GM21515 (cell line): ENCODE results near the gene MRGPRD.

Source experiments
- ATAC-seq: cut with Tn5 transposase; IDR thresholded peaks from one replicate; pipeline ENCODE4 v1.9.1; 2021; ENCODE audit not compliant: unreplicated experiment

Gene MRGPRD

DNA sequence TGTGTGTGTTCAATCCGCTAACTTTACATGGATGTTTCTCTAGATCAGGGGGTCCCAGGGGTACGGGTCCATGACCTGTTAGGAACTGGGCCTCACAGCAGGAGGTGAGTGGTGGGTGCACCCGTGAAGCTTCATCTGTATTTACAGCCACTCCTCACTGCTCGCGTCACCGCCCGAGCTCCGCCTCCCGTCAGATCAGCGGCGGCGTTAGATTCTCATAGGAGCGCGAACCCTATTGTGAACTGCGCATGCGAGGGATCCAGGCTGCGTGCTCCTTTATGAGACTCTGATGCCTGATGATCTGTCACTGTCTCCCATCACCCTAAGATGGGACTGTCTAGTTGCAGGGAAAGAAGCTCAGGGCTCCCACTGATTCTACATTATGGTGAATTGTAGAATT lies 31.9 kb downstream of the MRGPRD start:
- no peak for ATAC-seq

DNA sequence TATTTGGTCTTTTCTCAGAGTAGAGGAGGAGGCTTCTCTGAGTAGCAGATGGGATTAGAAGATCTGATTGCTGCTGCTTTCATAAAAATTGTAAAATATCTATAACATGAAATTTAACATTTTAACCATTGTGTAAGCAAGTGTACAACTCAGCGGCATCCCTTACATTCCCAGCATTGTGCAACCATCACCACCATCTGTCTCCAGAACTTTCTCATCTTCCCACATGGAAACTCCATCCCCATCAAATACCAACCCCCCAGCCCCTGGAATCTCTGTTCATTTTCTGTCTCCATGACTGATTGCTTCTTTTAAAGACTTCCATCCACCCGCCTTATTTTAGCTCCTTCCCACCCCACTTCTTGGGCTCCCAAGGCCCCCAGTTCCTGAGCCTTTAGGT lies 32.3 kb downstream of the MRGPRD start:
- no peak for ATAC-seq

DNA sequence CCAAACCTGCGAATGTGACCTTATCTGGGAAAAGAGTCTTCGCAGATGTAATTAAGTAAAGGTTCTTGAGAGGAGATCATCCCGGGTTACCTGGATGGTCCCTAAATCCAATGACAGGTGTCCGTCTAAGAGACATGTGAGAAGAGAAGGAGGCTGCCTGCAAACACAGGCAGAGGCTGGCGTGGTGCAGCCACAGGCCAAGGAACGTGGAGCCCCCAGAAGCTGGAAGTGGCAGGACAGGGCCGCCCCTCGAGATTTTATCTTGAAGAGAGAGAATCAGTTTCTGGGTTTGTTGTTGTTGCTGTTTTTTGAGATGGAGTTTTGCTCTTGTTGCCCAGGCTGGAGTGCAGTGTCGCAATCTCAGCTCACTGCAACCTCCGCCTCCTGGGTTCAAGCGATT lies 33.6 kb downstream of the MRGPRD start:
- ATAC-seq: no peak

DNA sequence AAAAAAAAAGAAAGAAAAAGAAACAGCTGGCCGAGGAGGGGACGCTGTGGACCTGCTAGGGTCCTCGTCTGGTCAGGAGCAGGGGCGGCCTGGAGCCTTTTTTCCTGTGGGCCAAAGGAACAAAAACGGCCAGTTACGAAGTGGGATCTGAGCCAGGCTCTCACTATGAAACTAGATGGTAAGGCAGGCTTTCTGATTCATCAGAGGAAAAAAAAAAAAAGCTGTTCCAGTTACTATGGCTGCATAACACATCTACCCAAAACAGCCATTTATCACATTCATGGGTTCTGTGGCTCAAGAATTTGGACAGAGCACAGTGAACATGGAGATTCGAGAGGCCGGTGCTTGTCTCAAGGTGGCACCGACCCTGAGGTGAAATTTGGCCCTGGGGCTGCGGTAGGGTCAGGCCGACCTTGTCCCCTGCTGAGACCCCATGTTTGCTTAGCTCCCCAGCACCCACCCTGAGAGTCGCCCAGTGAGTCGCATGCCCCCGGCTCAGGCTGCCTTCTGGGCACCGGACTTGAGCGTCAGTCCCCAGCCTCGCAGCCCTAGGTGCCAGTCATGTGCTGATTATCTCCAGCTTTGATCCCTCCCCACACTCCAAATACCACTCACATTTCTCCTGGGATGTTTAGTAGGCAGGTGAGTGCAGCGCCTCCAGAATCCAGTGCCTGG lies 34.2 kb downstream of the MRGPRD start:
- no peak for ATAC-seq

DNA sequence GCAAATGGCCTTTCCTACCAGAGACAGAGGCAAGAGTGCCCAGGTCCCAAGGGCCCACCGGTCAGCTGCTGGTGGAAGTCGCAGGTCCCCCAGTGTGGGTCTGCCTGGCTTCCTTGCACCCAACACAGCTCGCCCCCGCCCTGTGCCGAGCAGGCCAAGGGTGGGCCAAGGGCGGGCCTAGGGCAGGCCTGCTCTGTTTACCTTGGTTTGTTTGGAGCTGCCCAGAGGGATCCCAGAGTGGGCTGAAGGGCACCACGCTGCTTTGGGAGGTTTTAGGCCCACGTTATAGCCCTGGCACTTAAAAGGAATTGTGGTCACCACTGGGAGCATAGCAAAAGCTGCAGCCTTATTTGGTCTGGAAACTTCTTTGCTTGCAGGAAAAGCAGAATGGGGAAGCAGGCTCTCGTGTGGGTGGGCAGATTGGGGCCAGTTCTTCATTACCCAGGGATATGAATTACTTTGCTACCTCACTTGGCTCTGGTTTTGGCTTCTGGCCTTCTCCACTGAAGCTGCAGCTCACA lies 38.0 kb downstream of the MRGPRD start:
- ATAC-seq: no peak

DNA sequence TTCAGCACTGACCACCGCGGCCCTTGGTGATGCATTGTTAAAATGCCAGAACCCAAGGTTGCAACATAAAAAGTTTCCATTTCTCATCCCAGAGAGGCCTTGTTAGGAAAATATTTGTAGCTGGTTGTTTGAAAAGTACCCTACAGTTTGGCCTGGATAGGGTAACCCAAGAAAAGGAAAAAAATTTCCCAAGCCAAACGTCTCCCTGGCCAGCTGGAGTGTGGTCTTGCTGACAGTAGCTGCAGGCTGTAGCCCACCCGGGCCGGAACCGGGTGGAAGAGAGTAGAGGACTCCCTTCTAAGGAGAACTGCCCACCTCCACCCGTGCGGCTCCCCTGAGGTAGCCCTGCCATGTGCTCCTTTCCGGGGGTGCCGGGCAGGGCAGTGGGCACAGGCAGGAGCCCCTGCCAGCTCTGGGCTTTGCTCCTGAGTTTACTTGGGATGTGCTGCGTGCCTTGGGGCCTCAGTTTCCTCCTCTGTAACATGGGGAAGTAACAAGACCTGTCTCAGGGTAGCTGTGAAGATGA lies 38.6 kb downstream of the MRGPRD start:
- ATAC-seq: no peak

DNA sequence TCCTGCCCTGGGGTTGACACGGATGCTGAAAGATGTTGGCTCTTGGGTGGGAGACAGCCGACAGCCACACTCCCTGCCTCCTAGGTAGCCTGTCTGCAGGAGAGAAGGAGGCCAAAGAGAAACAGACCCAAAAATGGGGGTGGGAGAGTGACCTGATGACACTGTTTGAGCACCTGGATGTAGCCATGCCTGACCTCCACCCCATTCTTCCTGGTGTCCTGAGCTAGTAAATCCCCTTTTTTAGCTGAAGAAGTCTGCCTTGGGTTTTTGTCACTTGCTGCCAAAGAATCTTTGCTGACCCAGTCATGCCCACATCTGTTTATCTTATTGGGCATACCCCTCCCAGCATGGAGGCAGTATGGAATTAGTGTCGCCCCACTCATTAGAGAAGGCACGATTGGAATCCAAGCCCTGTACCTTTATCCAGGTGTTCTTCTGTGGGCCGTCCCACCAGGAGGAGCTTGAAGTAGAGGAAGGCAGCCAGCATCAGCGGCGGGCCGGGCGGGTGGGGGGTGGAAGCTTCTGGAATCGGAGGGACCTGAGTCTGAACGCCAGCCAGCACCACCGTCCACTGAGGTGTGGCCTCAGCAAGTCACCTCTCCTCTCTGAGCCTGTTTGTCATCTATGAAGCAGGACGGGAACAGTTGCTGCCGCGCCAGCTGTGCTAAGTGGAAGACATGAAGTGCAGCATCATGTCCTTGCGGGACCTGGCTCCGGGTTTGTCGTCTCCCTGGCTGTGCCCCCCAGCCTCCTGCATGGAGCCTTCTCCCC lies 39.3 kb downstream of the MRGPRD start:
- no peak for ATAC-seq

DNA sequence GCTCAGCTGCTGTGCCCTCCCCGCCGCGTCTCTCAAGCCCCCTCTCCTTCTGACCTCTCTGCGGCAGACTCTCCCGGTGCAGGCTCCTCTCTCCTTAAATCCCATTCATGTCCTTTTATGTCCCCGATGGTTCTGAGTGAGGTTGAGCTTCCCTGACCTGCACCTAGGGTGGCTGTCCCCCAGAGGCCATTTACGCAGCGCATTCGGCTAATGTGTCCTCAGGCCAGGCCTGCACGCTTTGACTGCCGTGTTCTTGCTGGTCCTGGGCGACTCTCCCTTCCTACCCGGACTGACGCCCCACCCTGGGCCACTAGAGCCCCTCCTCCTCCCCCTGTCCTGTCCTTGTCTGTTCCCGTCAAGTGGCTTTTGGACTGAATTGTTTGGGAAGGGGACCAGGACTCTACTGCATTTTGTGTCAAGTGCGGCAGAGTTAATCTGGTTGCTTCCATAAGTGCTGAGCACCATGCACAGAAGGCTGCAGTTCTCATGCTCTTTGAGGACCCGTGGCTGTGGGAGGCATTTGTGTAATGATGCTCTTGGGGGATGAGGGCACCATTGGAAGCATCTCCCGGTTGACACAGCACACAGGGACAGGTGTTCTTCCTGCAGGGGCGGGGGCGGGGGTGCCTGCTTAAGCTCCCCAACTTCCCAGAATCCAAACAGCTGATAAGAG lies 40.0 kb downstream of the MRGPRD start:
- no peak for ATAC-seq

DNA sequence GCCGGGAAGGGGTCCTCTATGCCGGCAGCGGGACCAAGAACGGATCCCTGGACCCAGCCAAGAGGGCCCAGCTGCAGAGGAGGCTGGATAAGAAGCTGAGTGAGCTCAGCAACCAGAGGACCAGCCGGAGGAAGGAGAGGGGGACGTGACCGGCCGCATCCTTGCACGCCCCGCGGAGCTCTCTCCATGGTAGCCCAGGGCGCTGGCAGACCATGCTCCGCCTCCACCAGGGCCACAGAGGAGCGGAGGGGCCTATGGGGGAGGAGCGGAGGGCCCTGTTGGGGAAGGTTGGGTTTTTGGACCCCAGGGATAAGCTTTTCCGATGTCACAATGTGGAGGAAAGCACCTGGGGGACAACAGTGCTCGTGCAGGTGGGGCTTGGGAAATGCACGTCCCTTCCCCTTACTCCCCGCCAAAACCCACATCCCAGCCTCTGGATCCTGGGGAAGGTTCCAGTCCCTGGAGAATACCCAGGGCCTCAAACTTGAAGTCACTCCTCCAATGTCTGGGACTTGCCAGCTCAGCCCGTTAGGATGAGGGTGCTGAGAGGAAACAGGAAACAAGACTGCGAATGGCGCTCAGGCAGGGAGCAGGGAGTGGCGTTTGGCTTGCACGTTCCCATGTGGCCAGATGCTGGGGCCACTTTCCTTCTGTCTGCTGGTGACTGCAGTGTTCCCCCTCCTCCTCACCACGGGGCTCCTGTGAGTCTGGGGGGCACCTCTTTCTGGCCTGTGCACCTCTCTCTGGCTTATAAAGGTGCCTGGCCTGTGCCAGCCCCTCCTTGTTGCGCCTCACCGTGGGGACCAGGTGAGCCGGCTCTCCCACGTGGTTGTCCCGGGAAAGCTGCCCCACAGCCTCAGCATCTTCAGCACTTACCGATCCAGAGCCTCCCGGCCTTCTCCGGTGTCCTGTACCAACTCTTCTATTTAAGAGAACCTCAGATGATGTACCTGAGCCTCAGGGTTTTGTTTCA lies 40.9 kb downstream of the MRGPRD start:
- ATAC-seq: no peak

DNA sequence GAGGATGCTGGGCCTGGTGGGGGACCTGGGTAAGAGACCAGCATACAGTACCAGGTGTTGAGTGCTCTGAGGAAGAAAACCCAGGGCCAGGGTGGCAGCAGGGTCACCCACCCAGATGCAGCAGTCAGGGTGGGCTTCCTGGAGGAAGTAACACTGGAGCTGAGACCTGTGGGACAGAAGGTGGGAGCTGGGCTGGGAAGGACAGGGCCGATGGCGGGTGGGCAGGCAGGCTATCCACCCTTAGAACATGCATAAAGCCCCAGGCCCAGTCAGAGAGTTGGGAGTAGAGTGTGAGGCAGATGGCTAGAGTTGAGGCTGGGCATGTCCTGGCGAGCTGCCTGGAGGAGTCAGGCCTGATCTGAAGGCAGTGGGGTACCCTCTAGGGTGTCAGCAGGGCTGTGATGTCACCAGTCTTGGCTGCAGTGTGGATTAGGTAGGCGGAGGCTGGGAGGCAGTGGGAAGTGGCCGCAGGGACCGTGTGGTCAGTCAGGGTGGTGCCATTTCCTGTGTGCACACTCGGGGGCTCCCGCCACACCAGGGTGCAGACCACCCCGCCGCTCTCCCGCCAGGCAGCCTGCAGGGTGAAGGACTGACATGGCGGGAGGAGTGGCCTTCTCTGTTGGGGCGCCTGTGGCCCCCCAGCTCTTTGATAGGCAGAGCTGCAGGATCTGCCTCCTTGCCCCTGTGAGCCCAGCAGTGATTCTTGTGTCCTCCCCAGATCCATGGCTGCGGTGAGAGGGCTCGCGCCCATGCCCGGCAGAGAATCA lies 41.8 kb downstream of the MRGPRD start:
- ATAC-seq: no peak

DNA sequence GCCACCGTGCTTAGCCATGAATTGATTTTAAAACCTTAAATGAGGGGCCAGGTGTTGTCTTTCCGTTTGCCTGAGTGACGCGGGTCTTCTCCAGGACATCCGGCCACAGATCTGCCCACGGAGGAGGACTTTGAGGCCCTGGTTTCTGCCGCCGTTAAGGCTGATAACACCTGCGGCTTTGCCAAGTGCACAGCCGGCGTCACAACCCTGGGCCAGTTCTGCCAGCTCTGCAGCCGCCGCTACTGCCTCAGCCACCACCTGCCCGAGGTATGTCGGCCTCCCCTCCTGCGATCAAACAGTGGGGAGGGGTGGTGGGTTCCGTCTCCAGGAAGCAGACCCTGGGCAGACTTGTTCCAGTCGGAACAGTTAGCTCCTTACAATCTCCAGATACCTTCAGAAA lies 42.7 kb downstream of the MRGPRD start:
- ATAC-seq: no peak

DNA sequence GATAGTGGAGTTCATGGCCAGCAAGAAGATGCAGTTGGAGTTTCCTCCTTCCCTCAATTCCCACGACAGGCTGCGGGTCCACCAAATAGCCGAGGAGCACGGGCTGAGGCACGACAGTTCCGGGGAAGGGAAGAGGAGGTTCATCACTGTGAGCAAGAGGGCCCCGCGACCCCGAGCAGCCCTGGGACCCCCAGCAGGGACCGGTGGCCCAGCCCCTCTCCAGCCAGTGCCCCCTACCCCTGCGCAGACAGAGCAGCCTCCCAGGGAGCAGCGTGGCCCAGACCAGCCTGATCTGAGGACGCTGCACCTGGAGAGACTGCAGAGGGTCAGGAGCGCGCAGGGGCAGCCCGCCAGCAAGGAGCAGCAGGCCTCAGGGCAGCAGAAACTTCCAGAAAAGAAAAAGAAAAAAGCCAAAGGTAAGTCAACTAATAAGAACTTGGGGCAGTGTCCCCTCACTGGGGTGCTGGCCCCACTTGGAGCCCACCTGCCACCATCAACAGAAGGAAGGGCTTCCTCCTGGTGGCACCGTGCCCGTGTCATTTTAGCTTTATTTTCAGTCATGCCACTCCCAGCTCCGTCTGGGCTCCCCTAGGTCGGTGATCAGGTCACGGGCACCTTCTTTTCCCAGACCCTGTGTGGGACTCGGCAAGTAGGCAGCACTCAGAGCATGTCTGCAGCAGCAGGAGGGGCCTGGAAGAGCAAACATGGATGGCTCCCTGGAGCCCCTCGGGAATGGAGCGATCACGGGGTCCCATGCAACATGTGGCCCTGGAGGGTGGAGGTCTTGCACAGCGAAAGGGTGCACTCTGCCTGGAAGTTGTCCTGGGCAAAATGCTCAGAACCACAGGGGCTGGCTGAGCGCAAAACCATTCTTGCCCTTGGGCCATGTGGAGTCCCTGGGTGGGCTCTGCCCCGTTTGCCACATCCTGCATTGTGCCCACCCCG lies 43.8 kb downstream of the MRGPRD start:
- no peak for ATAC-seq

DNA sequence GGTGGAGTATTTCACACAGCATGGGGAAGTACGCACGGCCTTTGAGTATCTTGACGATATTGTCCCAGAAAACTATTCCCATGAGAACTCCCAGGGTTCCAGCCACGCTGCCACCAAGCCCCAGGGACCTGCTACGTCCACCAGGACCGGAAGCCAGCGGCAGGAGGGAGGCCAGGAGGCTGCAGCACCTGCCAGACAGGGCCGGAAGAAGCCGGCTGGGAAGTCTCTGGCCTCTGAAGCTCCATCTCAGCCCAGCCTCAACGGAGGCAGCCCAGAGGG lies 44.5 kb downstream of the MRGPRD start:
- ATAC-seq: no peak

DNA sequence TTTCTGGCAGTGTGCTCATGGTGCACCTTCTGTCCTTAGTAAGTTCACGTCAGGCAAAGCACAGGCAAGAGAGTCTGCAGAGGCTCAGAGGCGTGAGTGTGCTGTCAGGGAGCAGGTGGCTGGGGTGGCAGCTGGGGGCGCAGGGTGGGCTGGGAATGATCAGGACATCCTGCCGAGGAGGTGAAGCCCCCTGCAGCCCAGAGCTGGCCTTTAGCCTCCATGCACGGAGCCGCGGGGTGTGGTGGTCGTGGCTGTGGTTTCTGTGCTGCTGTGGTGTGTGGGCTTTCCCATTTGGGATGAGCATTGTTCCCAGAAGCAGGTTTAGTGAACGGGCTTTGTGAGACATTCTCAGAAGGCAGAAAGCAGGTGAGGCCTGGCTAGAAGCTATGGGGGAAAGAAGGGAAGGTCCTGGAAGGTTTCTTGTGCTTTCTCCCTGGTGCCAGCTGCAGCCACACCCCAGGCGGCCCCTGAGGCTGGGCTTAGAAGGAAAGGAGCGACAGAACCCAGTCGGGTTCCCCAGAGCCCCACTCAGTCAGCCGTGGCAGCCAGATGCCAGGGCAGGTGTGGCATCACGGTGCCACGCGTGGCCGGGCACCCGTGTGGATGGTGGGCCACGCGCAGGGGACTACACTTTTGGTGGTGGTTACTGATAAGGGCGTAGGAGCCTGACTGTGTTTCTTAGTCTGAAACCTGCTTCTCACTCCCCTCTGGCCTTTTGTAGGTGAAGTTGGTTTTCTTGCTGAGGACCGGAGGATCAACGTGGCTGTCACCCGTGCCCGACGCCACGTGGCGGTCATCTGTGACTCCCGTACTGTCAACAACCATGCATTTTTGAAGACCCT lies 45.0 kb downstream of the MRGPRD start:
- ATAC-seq: no peak

DNA sequence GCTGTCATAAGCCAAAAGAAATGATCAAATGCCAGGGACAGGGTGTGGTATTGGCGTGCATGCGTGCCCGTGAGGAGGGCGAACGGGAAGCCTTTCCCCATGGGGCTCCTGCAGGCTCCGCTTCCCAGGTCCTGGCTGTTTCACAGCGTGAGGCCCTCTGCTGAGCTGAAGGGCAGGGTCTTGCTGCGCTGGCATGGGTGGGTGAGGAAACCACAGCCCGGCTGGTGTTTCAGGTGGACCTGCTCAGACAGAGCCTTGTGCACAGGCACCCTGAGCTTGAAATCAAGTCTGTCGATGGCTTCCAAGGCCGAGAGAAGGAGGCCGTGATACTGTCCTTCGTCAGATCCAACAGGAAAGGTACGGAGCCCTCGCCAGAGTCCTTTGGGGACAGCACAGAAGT lies 45.7 kb downstream of the MRGPRD start:
- ATAC-seq: no peak

DNA sequence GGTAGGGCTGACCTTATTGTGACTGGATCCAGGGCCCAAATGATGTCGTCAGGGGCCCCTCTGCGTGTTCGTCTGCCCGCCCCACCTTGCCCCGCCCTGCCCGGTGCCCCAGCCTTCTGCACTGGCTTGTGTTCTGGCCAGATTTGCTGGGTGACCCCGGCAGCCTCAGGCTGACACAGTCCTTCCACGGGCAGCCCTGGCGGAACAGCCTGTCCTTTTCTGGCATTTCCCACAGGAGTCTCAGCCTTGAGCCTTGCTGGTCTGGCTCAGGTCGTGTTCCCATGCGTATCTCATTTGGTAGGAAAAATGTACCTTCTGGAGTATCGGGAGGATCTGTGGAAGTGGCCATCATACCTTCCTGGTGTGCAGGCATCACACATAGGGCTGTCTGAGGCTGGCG lies 46.1 kb downstream of the MRGPRD start:
- no peak for ATAC-seq

DNA sequence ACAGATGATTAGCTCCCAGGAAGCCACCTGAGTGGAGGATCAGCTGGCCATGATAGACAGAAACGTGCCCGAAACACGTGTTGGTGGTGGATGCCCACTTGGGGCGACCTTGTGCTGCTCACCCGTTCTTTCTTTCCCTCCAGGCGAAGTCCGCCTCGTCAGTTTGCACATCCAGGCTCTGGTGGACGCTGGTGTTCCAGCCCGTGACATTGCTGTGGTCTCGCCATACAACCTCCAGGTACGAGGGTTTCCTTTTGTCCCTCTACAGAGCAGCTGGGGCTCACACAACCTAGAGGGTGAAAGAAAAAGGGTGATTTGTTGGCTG lies 46.5 kb downstream of the MRGPRD start:
- no peak for ATAC-seq

DNA sequence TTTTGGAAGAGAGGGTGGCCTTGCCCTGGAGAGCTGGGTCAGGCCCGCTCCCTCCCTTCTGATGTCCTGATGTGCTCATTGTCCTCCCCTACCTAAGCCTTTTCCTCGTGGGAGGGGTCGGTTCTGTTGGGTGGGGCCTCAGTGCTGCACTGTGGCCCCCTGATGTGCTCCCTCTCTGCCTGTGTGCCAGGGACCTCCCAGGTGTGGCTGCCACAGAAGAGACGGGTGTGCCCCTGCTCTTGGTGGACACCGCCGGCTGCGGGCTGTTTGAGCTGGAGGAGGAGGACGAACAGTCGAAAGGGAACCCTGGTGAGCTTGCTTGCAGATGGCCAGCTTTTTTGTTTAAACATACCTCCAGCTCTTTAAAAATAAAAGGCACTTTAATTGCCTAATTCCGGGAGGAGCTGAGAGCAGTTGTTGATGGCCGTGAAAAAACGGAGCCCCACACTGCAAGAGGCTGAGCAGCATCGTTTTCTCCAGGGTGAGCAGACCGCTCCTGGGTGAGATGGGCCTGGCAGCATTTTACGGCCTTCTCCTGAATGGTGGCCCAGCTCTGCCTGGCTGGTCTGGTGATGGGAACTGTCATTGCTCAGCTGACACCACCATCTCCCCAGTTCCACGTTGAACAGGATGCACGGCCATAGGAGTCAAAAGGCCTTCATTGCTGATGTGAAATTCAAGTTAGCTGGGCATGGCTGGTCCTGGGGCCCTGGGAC lies 47.0 kb downstream of the MRGPRD start:
- ATAC-seq: no peak
